Activated naive CD8-positive, alpha-beta T cell treated with anti-CD3 and anti-CD28 coated beads, Interleukin-2, amount 50 U/mL, for 16 hours (primary cell): Measurements from ENCODE around the gene ADTRP.

Experiments
- DNase-seq: peaks from one replicate; pipeline ENCODE4 v3.0.0-alpha.2; 2020; ENCODE audit warnings: low read depth, low spot score

ADTRP gene

DNA sequence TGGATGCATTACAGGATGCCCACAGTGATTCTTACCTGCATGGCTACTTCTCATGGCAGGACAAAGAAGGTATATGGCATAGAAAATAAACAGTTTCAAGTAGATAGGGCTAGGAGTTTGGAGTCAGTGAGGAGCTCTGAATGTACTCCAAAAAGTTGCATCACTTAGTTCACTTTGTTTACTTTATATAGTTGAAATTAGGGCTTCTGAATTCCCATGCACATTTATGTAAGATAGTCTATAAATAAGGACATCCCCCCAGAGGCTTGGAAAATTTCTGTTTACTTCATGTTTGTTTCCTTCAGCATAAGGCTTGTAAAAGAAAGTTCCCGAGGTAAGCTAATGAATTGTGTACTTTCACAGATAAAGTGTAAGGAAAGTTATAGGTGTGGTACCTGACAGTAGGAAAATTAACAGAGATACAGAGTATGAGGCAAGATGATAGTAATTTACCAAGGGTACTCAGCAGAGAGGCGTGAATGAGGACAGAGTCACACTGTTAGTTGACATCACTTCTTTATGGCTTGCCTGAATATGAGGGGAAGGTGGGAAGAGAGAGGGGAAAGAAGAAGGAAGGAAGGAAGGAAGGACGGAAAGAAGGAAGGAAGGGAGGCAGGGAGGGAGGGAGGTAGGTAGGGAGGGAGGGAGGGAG, 51.1 kb downstream of the ADTRP start:
- DNase-seq: no peak

GRCh38 chr6:11724286-11724685, 54.3 kb downstream of the ADTRP start:
- no peak for DNase-seq

GRCh38 chr6:11722805-11723631, 55.6 kb downstream of the ADTRP start:
- no peak for DNase-seq

GRCh38 chr6:11722220-11722619, 56.4 kb downstream of the ADTRP start:
- DNase-seq: no peak

DNA sequence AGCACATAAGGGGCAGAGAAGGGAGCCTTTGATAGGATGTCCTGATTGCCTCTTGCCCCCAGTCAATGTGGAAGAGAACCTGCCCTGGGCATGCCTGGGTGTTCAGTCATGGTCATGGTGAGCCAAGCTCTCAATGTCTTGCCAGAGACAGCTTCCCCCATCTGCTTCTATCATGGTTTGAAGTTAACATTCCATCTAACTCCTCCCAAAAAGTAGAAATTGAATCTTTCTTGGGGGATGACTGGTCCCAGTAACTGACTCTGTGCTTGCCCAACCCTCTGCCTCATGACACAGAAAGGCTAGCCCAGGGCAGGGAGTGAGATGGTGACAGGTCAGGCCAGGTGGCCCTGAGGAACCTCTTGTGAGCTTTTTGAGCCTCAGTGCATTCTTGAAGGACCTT, 60.1 kb downstream of the ADTRP start:
- DNase-seq: no peak

GRCh38 chr6:11718031-11718430, 60.6 kb downstream of the ADTRP start:
- DNase-seq: no peak

DNA sequence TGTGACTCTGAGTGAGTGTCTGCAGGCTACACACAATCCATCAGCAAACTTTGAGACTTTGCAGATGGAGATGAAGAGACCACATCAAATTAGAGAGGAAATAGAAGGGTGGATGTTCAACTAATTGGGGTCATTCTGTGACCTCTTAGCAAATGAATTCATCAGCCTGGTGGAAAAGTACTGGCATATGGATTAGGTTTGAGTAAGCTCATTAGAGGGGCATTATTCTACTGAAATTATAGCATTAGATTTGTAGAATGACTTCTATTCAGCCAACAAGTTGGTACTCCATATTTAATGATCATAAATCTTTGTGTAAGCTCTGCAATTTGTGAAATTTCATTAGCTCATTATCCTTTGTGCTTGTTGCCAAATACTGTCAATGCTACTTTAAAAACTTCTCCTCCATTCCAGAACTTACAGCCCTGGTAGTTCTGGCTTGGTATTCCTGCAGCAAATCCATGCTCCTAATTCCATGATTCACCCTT, 63.8 kb downstream of the ADTRP start:
- DNase-seq: no peak

GRCh38 chr6:11714116-11714797, 64.3 kb downstream of the ADTRP start:
- peak; percentile 3 for DNase-seq

DNA sequence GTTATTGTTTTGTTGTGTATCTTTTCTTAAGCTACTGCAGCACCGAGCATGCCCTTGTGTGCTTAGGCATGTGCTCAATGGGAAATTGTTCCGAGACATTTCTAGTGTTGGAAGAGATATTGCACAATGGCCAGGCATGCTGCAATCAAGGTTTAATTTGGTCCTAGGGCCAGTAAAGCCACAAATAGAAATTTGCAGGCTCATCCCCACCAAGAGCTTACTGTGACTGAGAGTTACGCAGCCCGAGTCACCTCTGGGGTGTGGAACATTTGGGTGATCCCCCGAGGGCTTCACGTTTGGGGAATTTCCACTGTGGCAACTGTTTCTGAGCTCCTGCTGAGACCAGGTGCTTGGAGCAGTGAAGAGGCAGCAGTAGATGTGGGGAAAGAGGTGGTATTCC, 65.8 kb downstream of the ADTRP start:
- peak; percentile 21 for DNase-seq

- DNase-seq: no peak
Measured at GRCh38 chr6:11711984-11712711, 66.5 kb downstream of the ADTRP start.

- peak; percentile 52 for DNase-seq
Measured at GRCh38 chr6:11711003-11711983, 67.3 kb downstream of the ADTRP start.

- peak; percentile 47 for DNase-seq
Measured at GRCh38 chr6:11710311-11710761, 68.3 kb downstream of the ADTRP start.

DNA sequence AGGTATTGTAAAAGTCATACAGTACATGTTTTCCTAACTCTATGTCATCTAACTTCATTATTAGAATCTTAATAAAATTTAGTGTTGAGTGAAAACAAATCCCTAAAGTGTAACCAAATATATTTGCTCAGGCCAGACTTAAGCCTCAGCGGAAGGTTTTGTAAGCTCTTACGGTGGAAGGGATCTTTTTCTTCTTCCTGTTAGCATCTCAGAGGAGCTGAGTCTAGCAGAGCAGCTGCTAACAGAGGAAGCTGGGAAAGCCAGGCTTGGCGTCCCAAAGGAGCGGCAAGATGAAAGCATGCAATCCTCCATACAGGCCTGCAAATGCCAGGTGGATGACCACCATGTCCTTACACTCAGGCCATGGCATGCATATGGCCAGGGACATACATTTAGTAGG, 72.4 kb downstream of the ADTRP start:
- no peak for DNase-seq

- DNase-seq: no peak
Measured at GRCh38 chr6:11705483-11705882, 73.1 kb downstream of the ADTRP start.

GRCh38 chr6:11705069-11705468, 73.5 kb downstream of the ADTRP start:
- no peak for DNase-seq

- no peak for DNase-seq
Measured at GRCh38 chr6:11703725-11704124, 74.9 kb downstream of the ADTRP start.

DNA sequence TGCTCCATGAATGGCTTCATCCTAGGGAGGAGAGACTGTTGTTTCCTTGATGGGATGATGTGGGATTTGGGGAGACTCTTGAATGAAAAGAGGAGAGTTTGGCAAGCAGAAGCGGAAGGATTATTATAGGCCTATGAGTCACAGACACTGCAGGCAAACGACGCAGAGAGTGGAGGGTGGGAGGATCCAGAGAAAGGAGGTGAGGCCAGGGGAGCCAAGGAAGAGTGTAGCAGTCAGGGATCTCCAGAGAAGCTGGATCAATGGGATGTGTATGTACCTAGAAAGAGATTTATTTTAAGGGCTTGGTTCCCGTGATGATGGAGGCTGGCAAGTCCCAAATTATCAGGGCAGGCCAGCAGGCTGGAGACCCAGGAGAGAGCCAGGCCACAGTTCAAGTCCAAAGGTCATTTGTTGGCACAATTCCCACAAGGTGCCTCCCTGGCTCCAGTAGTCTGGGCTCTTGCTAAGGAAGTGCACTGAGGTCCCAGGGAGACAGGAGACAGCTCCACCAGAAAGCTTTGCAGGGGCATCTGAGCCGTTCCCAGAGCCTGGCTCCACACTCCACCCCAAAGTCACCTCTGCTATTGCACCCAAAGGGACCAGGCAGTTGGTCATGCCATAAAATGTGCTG, 76.0 kb downstream of the ADTRP start:
- no peak for DNase-seq

- DNase-seq: no peak
Measured at GRCh38 chr6:11702089-11702488, 76.5 kb downstream of the ADTRP start.

GRCh38 chr6:11701573-11701972, 77.0 kb downstream of the ADTRP start:
- no peak for DNase-seq

- DNase-seq: no peak
Measured at GRCh38 chr6:11700118-11700718, 78.4 kb downstream of the ADTRP start.
